Measurements from ENCODE around the gene SLC5A7.

- TF ChIP-seq CTCF (IDR thresholded peaks at IDR 0.05; ENCODE audit: low read length): no peak
- TF ChIP-seq EZH2phosphoT487 (IDR thresholded peaks at IDR 0.05; ENCODE audit: low read length): no peak
These were observed 24.9 kb upstream of the SLC5A7 start for GRCh38 chr2:107961395-107961794.
